H1 (cell line): Measurements from ENCODE around the gene EPS8. TPM values are rescaled to one million over a fixed set of nuclear protein-coding genes. Genes with fewer than 3 reads are reported as not detected.

Experiments
- BRCA1 ChIP-seq: IDR thresholded peaks from 2 replicates; pipeline ENCODE4 v1.6.1; 2012; ENCODE audit warnings: low read depth, low read length, improper control_type of control experiment
- CEBPB ChIP-seq: IDR thresholded peaks from 2 replicates; pipeline ENCODE4 v1.6.1; 2012; ENCODE audit warnings: low read depth, low read length
- CHD1 ChIP-seq: IDR thresholded peaks from 2 replicates; pipeline ENCODE4 v1.6.1; 2012; ENCODE audit warnings: low read depth, low read length, improper control_type of control experiment
- HDAC2 ChIP-seq, 2 experiments: fragments of 300-600 bp in 1 of 2; sonication (generic) in 1 of 2; IDR thresholded peaks; 2 replicates each; pipeline ENCODE4 v1.6.1; 2011 to 2012; ENCODE audit warnings: low read depth in 2 of 2, low read length in 2 of 2, mild to moderate bottlenecking in 2 of 2, moderate library complexity in 2 of 2, borderline replicate concordance in 1 of 2, inconsistent platforms in 1 of 2
- HDAC6 ChIP-seq: IDR thresholded peaks from one replicate; pipeline ENCODE4 v1.7.1; 2012; ENCODE audit warnings: low read depth, mild to moderate bottlenecking, inconsistent platforms, low read length, moderate library complexity
- JUN ChIP-seq: IDR thresholded peaks from 2 replicates; pipeline ENCODE4 v1.6.1; 2011; ENCODE audit warnings: low read depth, mild to moderate bottlenecking, improper control_type of control experiment, low read length
- POLR2A ChIP-seq, 2 experiments: IDR thresholded peaks; 1 replicate in 1 of 2; 2 replicates in 1 of 2; pipeline ENCODE4 v1.6.1; 2011; ENCODE audit warnings: low read depth in 2 of 2, low read length in 2 of 2, mild to moderate bottlenecking in 2 of 2; ENCODE audit errors: control extremely low read depth in 1 of 2
- RFX5 ChIP-seq: IDR thresholded peaks from 2 replicates; pipeline ENCODE4 v1.6.1; 2011; ENCODE audit warnings: low read depth, low read length, improper control_type of control experiment, borderline replicate concordance
- RNF2 ChIP-seq: fragments of 200-900, 300-1000 bp; sonication (generic); IDR thresholded peaks from 2 replicates; pipeline ENCODE4 v1.7.1; 2016; ENCODE audit warnings: borderline replicate concordance, low read depth, mild to moderate bottlenecking, antibody characterized with exemption, low read length; ENCODE audit not compliant: poor library complexity, severe bottlenecking; ENCODE audit errors: missing control alignments
- SUZ12 ChIP-seq: fragments of 200-600 bp; sonication (generic); IDR thresholded peaks from 2 replicates; pipeline ENCODE4 v1.6.1; 2012; ENCODE audit warnings: mild to moderate bottlenecking, inconsistent platforms, low read length, moderate library complexity, mixed read lengths
- TAF1 ChIP-seq: IDR thresholded peaks from 2 replicates; pipeline ENCODE4 v1.6.1; 2011; ENCODE audit warnings: mild to moderate bottlenecking, low read depth, low read length
- TBP ChIP-seq: IDR thresholded peaks from 2 replicates; pipeline ENCODE4 v1.6.1; 2011; ENCODE audit warnings: low read depth, low read length, improper control_type of control experiment
- TCF12 ChIP-seq: IDR thresholded peaks from 2 replicates; pipeline ENCODE4 v1.6.1; 2011; ENCODE audit warnings: low read depth, mild to moderate bottlenecking, low read length
- YY1 ChIP-seq: IDR thresholded peaks from 2 replicates; pipeline ENCODE4 v1.6.1; 2011; ENCODE audit warnings: low read depth, mild to moderate bottlenecking, low read length
- polyA plus RNA-seq, 7 experiments: library from polyadenylated mRNA; depleted of rRNA in 3 of 7; stranded (reverse) in 5 of 7; unstranded in 2 of 7; fragments of >200 nt in 5 of 7; fragments of 200-250 nt in 2 of 7; gene quantifications; 1 replicate in 5 of 7; 2 replicates in 1 of 7; 4 replicates in 1 of 7; pipeline versions ENCODE4 v1.2.1 to v1.2.3, GENCODE V29; 2011 to 2013; ENCODE audit warnings: missing spikeins in 2 of 7, mixed read lengths in 2 of 7
- total RNA-seq: library from RNA; stranded (reverse); fragmentation: NEBNext Ultra II Directional; extraction: Animal tissue kit (Norgen Biotek cat#: 25700); gene quantifications from 2 replicates; pipeline ENCODE4 v1.2.1, GENCODE V29; 2021

The EPS8 gene
- total and polyA plus RNA-seq, 2 of the 8 experiments (the other 6 are each of a cell fraction or from before 2014, with no cell fraction given): 3.0 to 4.6 TPM

GRCh38 chr12:15726878-15727150 lies 62.4 kb downstream of the EPS8 start (continued):
- TF ChIP-seq CEBPB (no peak), BRCA1 (no peak), TAF1 (no peak), CHD1 (no peak), RFX5 (no peak), YY1 (no peak), HDAC6 (no peak), RNF2 (no peak), JUN (no peak), TBP (no peak), HDAC2 (IDR thresholded peaks at IDR 0.05; ENCODE audit: borderline replicate concordance in 1 of 2, low read depth in 2 of 2, low read length in 2 of 2) (no peak), SUZ12 (no peak), TCF12 (no peak), POLR2A (IDR thresholded peaks at IDR 0.05; ENCODE audit: control extremely low read depth in 1 of 2, low read depth in 2 of 2, low read length in 2 of 2) (no peak)
